T47D (cell line): Measurements from ENCODE around the gene CBX4.

Source experiments
- DNase-seq, 2 experiments: peaks; one replicate each; pipeline versions ENCODE4 v3.0.0 to v3.0.0-alpha.2; 2011 to 2012; ENCODE audit warnings: low read depth in 1 of 2, low spot score in 1 of 2
- JUND ChIP-seq: IDR thresholded peaks from 2 replicates; pipeline ENCODE4 v1.6.1; 2012; ENCODE audit warnings: low read depth
- in situ Hi-C: cut with HindIII; loops from 2 replicates; pipeline ENCODE4 v1.10.0; 2016; ENCODE audit warnings: low sequenced_read_pairs, low pct_unique_long_range_greater_than_20kb

Gene CBX4

GRCh38 chr17:79839356-79840268, at the start of gene CBX4:
TSS of gene CBX4 (minus strand) at chr17:79839440. CDS start at chr17:79839251, 189 bp downstream.
- DNase-seq: peak; percentile 91 to 99
- in situ Hi-C loops: no loop called here
- TF ChIP-seq JUND: no peak

- TF ChIP-seq JUND: no peak
- in situ Hi-C loops: no loop called here
- no peak for DNase-seq
These were observed 48.8 kb upstream of the CBX4 start for GRCh38 chr17:79888009-79888540.

- DNase-seq: no peak
- no peak for TF ChIP-seq JUND
- in situ Hi-C loops: no loop called here
These were observed 48.3 kb upstream of the CBX4 start for GRCh38 chr17:79887451-79887991.

GRCh38 chr17:79883202-79883601, 44.0 kb upstream of the CBX4 start:
- DNase-seq: no peak
- no peak for TF ChIP-seq JUND
- in situ Hi-C loops: no loop called here

- TF ChIP-seq JUND: no peak
- in situ Hi-C loops: no loop called here
These were observed 39.2 kb upstream of the CBX4 start for GRCh38 chr17:79878329-79878947.

GRCh38 chr17:79877041-79877440, 37.8 kb upstream of the CBX4 start:
- in situ Hi-C loops: no loop called here
- DNase-seq: no peak
- TF ChIP-seq JUND: no peak

More at GRCh38 chr17:79878329-79878947, 39.2 kb upstream of the CBX4 start:
- DNase-seq: no peak

- TF ChIP-seq JUND: no peak
- no peak for DNase-seq
- in situ Hi-C loops: no loop called here
These were observed 36.3 kb upstream of the CBX4 start for GRCh38 chr17:79875511-79875910.

- peak; percentile 72 to 81 for DNase-seq
- no peak for TF ChIP-seq JUND
- in situ Hi-C loops: no loop called here
These were observed 35.2 kb upstream of the CBX4 start for GRCh38 chr17:79874329-79874981.

- DNase-seq: no peak
- no peak for TF ChIP-seq JUND
- in situ Hi-C loops: no loop called here
These were observed 34.3 kb upstream of the CBX4 start for GRCh38 chr17:79873583-79873982.

- TF ChIP-seq JUND: no peak
- in situ Hi-C loops: no loop called here
- no peak for DNase-seq
These were observed 33.5 kb upstream of the CBX4 start for GRCh38 chr17:79872762-79873161.

- in situ Hi-C loops: no loop called here
- DNase-seq: no peak
- TF ChIP-seq JUND: no peak
These were observed 31.9 kb upstream of the CBX4 start for GRCh38 chr17:79871131-79871530.

GRCh38 chr17:79870540-79870939, 31.3 kb upstream of the CBX4 start:
- in situ Hi-C loops: no loop called here

More at GRCh38 chr17:79870540-79870939, 31.3 kb upstream of the CBX4 start:
- TF ChIP-seq JUND: no peak
- no peak for DNase-seq
